ENCODE measurements around the gene ARPC1A.

Gene ARPC1A

DNA sequence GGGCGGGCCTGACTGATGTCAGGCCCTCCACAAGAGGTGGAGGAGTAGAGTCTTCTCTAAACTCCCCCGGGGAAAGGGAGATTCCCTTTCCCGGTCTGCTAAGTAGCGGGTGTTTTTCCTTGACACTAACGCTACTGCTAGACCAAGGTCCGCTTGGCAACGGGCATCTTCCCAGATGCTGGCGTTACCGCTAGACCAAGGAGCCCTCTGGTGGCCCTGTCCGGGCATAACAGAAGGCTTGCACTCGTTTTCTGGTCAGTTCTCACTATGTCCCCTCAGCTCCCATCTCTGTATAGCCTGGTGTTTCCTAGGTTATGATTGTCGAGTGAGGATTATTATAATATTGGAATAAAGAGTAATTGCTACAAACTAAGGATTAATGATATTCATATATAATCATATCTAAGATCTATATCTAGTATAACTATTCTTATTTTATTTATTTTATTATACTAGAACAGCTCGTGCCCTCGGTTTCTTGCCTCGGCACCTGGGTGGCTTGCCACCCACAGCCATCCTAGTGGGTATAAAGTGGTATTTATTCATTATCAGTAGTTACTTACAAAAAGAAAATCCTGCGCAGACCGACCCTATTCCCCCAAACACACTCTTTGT lies 89.9 kb downstream of the ARPC1A start:
- peak; percentile 30 to 40 (median 35) for DNase-seq

Data from suppressor macrophage treated with lipopolysaccharide for 1 hour (primary cell).